Measurements from ENCODE around the gene CDHR5.

DNA sequence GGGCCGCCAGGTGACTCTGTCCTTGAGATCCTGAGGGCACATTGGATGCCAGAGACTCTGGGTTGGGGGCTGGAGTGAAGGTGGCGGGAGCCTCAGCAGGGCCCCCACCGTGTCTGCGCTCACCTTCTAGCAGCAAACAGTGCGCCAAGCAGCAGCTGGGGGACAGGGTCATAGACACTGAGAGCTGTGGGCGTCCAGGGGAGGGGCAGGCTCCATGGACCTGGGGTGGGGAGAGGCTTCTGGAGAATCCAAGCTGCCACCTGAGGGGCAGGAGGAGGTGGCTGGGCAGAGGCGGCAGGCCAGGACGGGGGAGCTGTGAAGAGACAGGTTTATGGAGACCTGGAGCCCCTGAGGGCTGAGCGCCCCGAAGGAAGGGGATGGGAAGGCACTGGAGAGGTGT is 40.5 kb downstream of the CDHR5 start:
- TF ChIP-seq, protein P1, sequence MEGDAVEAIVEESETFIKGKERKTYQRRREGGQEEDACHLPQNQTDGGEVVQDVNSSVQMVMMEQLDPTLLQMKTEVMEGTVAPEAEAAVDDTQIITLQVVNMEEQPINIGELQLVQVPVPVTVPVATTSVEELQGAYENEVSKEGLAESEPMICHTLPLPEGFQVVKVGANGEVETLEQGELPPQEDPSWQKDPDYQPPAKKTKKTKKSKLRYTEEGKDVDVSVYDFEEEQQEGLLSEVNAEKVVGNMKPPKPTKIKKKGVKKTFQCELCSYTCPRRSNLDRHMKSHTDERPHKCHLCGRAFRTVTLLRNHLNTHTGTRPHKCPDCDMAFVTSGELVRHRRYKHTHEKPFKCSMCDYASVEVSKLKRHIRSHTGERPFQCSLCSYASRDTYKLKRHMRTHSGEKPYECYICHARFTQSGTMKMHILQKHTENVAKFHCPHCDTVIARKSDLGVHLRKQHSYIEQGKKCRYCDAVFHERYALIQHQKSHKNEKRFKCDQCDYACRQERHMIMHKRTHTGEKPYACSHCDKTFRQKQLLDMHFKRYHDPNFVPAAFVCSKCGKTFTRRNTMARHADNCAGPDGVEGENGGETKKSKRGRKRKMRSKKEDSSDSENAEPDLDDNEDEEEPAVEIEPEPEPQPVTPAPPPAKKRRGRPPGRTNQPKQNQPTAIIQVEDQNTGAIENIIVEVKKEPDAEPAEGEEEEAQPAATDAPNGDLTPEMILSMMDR (conservative IDR thresholded peaks at IDR 0.05 in 1 of 2, IDR thresholded peaks at IDR 0.05 in 1 of 2; ENCODE audit: extremely low read depth in 1 of 2, insufficient read depth in 1 of 2, low read depth in 1 of 2, low read length in 2 of 2) = no peak
- no peak for TF ChIP-seq EZH2 (IDR thresholded peaks at IDR 0.05; ENCODE audit: borderline replicate concordance, low read length)
